Left lung (tissue), 10 donors: ENCODE measurements around the gene HACD2. TPM values are rescaled to one million over a fixed set of nuclear protein-coding genes. Genes with fewer than 3 reads are reported as not detected.

Experiments
- ATAC-seq: fragments of 200-7000 bp; cut with Tn5 transposase; one replicate; pipeline ENCODE4 v1.9.1; 2020; ENCODE audit warnings: moderate library complexity
- DNase-seq, 4 donors: peaks; one replicate each; pipeline ENCODE4 v3.0.0-alpha.2; 2013 to 2020
- H3K27ac ChIP-seq, 2 donors: fragments of 200-600 bp; sonication (generic) in 1 of 2; one replicate each; pipeline versions ENCODE4 v1.5.0 to v1.8.0; 2020 to 2021
- H3K27me3 ChIP-seq, 2 donors: fragments of 200-600 bp; sonication (generic) in 1 of 2; one replicate each; pipeline versions ENCODE4 v1.5.0 to v1.8.0; 2020 to 2021
- H3K36me3 ChIP-seq, 2 donors: fragments of 200-600 bp; sonication (generic) in 1 of 2; one replicate each; pipeline versions ENCODE4 v1.5.0 to v1.8.0; 2020 to 2021
- H3K4me1 ChIP-seq, 2 donors: fragments of 200-600 bp; one replicate each; pipeline ENCODE4 v1.8.0; 2021
- H3K4me3 ChIP-seq, 2 donors: fragments of 200-600 bp; sonication (generic) in 1 of 2; one replicate each; pipeline versions ENCODE4 v1.5.0 to v1.8.0; 2020 to 2021; ENCODE audit warnings: mild to moderate bottlenecking in 1 of 2
- H3K9me3 ChIP-seq, 2 donors: fragments of 200-600 bp; sonication (generic) in 1 of 2; one replicate each; pipeline versions ENCODE4 v1.5.0 to v1.8.0; 2020 to 2021
- CTCF ChIP-seq, 2 donors: fragments of 200-600 bp; sonication (generic) in 1 of 2; IDR thresholded peaks; one replicate each; pipeline versions ENCODE4 v1.5.0 to v1.8.0; 2021; ENCODE audit warnings: antibody characterized with exemption in 2 of 2
- intact Hi-C, 2 donors: fragments of 100-400 bp; cut with DNase I; formaldehyde crosslinking; loops; one replicate each; pipeline versions ENCODE4 v1.11.2 to v1.14.2; 2022
- polyA plus RNA-seq, 6 donors: library from polyadenylated mRNA; unstranded; fragments of 120-200 nt; gene quantifications; one replicate each; pipeline ENCODE4 v1.2.1, GENCODE V29; 2013; ENCODE audit not compliant: insufficient read length in 6 of 6
- total RNA-seq, 2 donors: library from RNA; stranded (reverse); fragmentation: NEBNext Ultra II Directional; extraction: Animal tissue kit (Norgen Biotek cat#: 25700); gene quantifications; one replicate each; pipeline ENCODE4 v1.2.1, GENCODE V29; 2021
- donor health status: DM: no; HTN: yes; CAD: no.
- donor health status: DM: no; HTN: no; CAD: no.

Gene HACD2
- total and polyA plus RNA-seq, 8 donors, result 33.6 to 60.9 (median 39.0) TPM

GRCh38 chr3:123480428-123480827 lies 104.4 kb downstream of the HACD2 start:
- intact Hi-C loops, result no loop called here
- Histone ChIP-seq H3K36me3 (no peaks in the 10 kb centered on the region), H3K4me1 (no peaks in the 10 kb centered on the region), H3K4me3 (no peak overlapping the region), H3K27me3 (peaks cover 0 to 19% of the 10 kb centered on the region in 2 donors), H3K9me3 (no peaks in the 10 kb centered on the region), H3K27ac (no peak overlapping the region)
- no peak for TF ChIP-seq CTCF (IDR thresholded peaks at IDR 0.05)
- DNase-seq (no peak), ATAC-seq (no peak)

GRCh38 chr3:123479891-123480290 lies 105.0 kb downstream of the HACD2 start:
- ATAC-seq (no peak), DNase-seq (no peak)
- no peak overlapping the region for H3K4me3 ChIP-seq
- H3K9me3 ChIP-seq, result no peaks in the 10 kb centered on the region
- no peak overlapping the region for H3K27ac ChIP-seq
- H3K4me1 ChIP-seq, result no peaks in the 10 kb centered on the region
- H3K27me3 ChIP-seq, result peaks cover 0 to 23% of the 10 kb centered on the region in 2 donors
- H3K36me3 ChIP-seq, result no peaks in the 10 kb centered on the region
- no peak for TF ChIP-seq CTCF (IDR thresholded peaks at IDR 0.05)
- intact Hi-C loops, result no loop called here

GRCh38 chr3:123478314-123478713 lies 106.5 kb downstream of the HACD2 start:
- no peak for TF ChIP-seq CTCF (IDR thresholded peaks at IDR 0.05)
- DNase-seq, result no peak
- intact Hi-C loops, result no loop called here

GRCh38 chr3:123476967-123477750 lies 107.7 kb downstream of the HACD2 start:
- peaks cover 0 to 15% of the 10 kb centered on the region in 2 donors for H3K27me3 ChIP-seq
- no peaks in the 10 kb centered on the region for H3K36me3 ChIP-seq
- no peak overlapping the region for H3K4me3 ChIP-seq
- DNase-seq, result no peak
- H3K4me1 ChIP-seq, result no peaks in the 10 kb centered on the region
- ATAC-seq, result no peak
- TF ChIP-seq CTCF (IDR thresholded peaks at IDR 0.05), result no peak
- H3K27ac ChIP-seq, result no peak overlapping the region
- intact Hi-C loops, result no loop called here
- no peaks in the 10 kb centered on the region for H3K9me3 ChIP-seq

More at GRCh38 chr3:123478314-123478713, 106.5 kb downstream of the HACD2 start:
- Histone ChIP-seq H3K36me3 (no peaks in the 10 kb centered on the region), H3K27me3 (peaks cover 0 to 15% of the 10 kb centered on the region in 2 donors), H3K9me3 (no peaks in the 10 kb centered on the region), H3K27ac (no peak overlapping the region), H3K4me3 (no peak overlapping the region), H3K4me1 (no peaks in the 10 kb centered on the region)
- ATAC-seq, result no peak

- intact Hi-C loops, result no loop called here
These were observed 109.1 kb downstream of the HACD2 start for GRCh38 chr3:123475786-123476185.

More at GRCh38 chr3:123475786-123476185, 109.1 kb downstream of the HACD2 start:
- Histone ChIP-seq H3K4me1 (no peaks in the 10 kb centered on the region), H3K4me3 (no peak overlapping the region), H3K27ac (no peak overlapping the region), H3K36me3 (no peaks in the 10 kb centered on the region), H3K9me3 (no peaks in the 10 kb centered on the region), H3K27me3 (peaks cover 0 to 15% of the 10 kb centered on the region in 2 donors)
- no peak for TF ChIP-seq CTCF (IDR thresholded peaks at IDR 0.05)
- ATAC-seq (no peak), DNase-seq (no peak)
